ENCODE measurements around the gene ATG13. TPM values are rescaled to one million over a fixed set of nuclear protein-coding genes. Genes with fewer than 3 reads are reported as not detected.
"Not testable (repeated sequence)": the region's sequence is repeated elsewhere in the genome, so short reads cannot be mapped to it uniquely, and the experiment has no call there.

Gene ATG13
- total RNA-seq (2014; rRNA removed; shearing (Covaris generic)), result 101 and 112 TPM in 2 replicates
- 119 and 135 TPM in 2 replicates for polyA plus RNA-seq (2015; cell fraction: cytosol; rRNA removed)
- polyA plus RNA-seq (2015; cell fraction: nucleus; rRNA removed), result 91.3 and 104 TPM in 2 replicates

- in situ Hi-C loops (cut with HindIII; ENCODE audit: low pct_unique_long_range_greater_than_20kb, low sequenced_read_pairs), result no loop called here
- DNase-seq (ENCODE audit: low read depth, low spot score), result peak; percentile 80
These were observed at the start of gene ATG13, which contains the start of gene HARBI1 for GRCh38 chr11:46617134-46617971. Gene ATG13, plus strand, starts transcription at chr11:46617553. Its CDS starts 26,739 bp downstream, at chr11:46644292. Gene HARBI1, minus strand, starts transcription at chr11:46617227. Its CDS starts 990 bp downstream, at chr11:46616237.

- in situ Hi-C loops (cut with HindIII; ENCODE audit: low pct_unique_long_range_greater_than_20kb, low sequenced_read_pairs), result no loop called here
- DNase-seq (ENCODE audit: low read depth, low spot score), result no peak
These were observed 46.5 kb upstream of the ATG13 start for GRCh38 chr11:46570790-46571398.

- no peak for DNase-seq (ENCODE audit: low read depth, low spot score)
- in situ Hi-C loops (cut with HindIII; ENCODE audit: low pct_unique_long_range_greater_than_20kb, low sequenced_read_pairs), result no loop called here
These were observed 42.7 kb upstream of the ATG13 start for GRCh38 chr11:46574656-46575055.

GRCh38 chr11:46577058-46577457 lies 40.3 kb upstream of the ATG13 start:
- in situ Hi-C loops (cut with HindIII; ENCODE audit: low pct_unique_long_range_greater_than_20kb, low sequenced_read_pairs), result no loop called here
- no peak for DNase-seq (ENCODE audit: low read depth, low spot score)

GRCh38 chr11:46582588-46582987 lies 34.8 kb upstream of the ATG13 start:
- in situ Hi-C loops (cut with HindIII; ENCODE audit: low pct_unique_long_range_greater_than_20kb, low sequenced_read_pairs), result no loop called here
- no peak for DNase-seq (ENCODE audit: low read depth, low spot score)

- in situ Hi-C loops (cut with HindIII; ENCODE audit: low pct_unique_long_range_greater_than_20kb, low sequenced_read_pairs), result not testable (repeated sequence)
These were observed 33.8 kb upstream of the ATG13 start for GRCh38 chr11:46583513-46583912.

GRCh38 chr11:46588131-46588530 lies 29.2 kb upstream of the ATG13 start:
- in situ Hi-C loops (cut with HindIII; ENCODE audit: low pct_unique_long_range_greater_than_20kb, low sequenced_read_pairs), result no loop called here

More at GRCh38 chr11:46583513-46583912, 33.8 kb upstream of the ATG13 start:
- DNase-seq (ENCODE audit: low read depth, low spot score), result not testable (repeated sequence)

GRCh38 chr11:46588915-46589314 lies 28.4 kb upstream of the ATG13 start:
- in situ Hi-C loops (cut with HindIII; ENCODE audit: low pct_unique_long_range_greater_than_20kb, low sequenced_read_pairs), result no loop called here
- no peak for DNase-seq (ENCODE audit: low read depth, low spot score)

More at GRCh38 chr11:46588131-46588530, 29.2 kb upstream of the ATG13 start:
- no peak for DNase-seq (ENCODE audit: low read depth, low spot score)

- in situ Hi-C loops (cut with HindIII; ENCODE audit: low pct_unique_long_range_greater_than_20kb, low sequenced_read_pairs), result no loop called here
- peak; percentile 24 for DNase-seq (ENCODE audit: low read depth, low spot score)
These were observed 26.4 kb upstream of the ATG13 start for GRCh38 chr11:46590740-46591605.

GRCh38 chr11:46593550-46594373 lies 23.6 kb upstream of the ATG13 start, which contains the start of gene AMBRA1:
Gene AMBRA1, minus strand, starts transcription at chr11:46594023. Its CDS starts 45,643 bp downstream, at chr11:46548380.
- in situ Hi-C loops (cut with HindIII; ENCODE audit: low pct_unique_long_range_greater_than_20kb, low sequenced_read_pairs), result no loop called here
- peak; percentile 92 for DNase-seq (ENCODE audit: low read depth, low spot score)

GRCh38 chr11:46594374-46594700 lies 23.0 kb upstream of the ATG13 start:
- in situ Hi-C loops (cut with HindIII; ENCODE audit: low pct_unique_long_range_greater_than_20kb, low sequenced_read_pairs), result no loop called here
- DNase-seq (ENCODE audit: low read depth, low spot score), result no peak

GRCh38 chr11:46594785-46595184 lies 22.6 kb upstream of the ATG13 start:
- no peak for DNase-seq (ENCODE audit: low read depth, low spot score)
- in situ Hi-C loops (cut with HindIII; ENCODE audit: low pct_unique_long_range_greater_than_20kb, low sequenced_read_pairs), result no loop called here

GRCh38 chr11:46597155-46597554 lies 20.2 kb upstream of the ATG13 start:
- no peak for DNase-seq (ENCODE audit: low read depth, low spot score)
- in situ Hi-C loops (cut with HindIII; ENCODE audit: low pct_unique_long_range_greater_than_20kb, low sequenced_read_pairs), result no loop called here

GRCh38 chr11:46597609-46598219 lies 19.6 kb upstream of the ATG13 start:
- DNase-seq (ENCODE audit: low read depth, low spot score), result no peak
- in situ Hi-C loops (cut with HindIII; ENCODE audit: low pct_unique_long_range_greater_than_20kb, low sequenced_read_pairs), result no loop called here

- in situ Hi-C loops (cut with HindIII; ENCODE audit: low pct_unique_long_range_greater_than_20kb, low sequenced_read_pairs), result no loop called here
- DNase-seq (ENCODE audit: low read depth, low spot score), result peak; percentile 89
These were observed 17.8 kb upstream of the ATG13 start for GRCh38 chr11:46599340-46600193.

Measured in SK-MEL-5 (cell line).